ENCODE results near the gene FAM241B.

The FAM241B gene

DNA sequence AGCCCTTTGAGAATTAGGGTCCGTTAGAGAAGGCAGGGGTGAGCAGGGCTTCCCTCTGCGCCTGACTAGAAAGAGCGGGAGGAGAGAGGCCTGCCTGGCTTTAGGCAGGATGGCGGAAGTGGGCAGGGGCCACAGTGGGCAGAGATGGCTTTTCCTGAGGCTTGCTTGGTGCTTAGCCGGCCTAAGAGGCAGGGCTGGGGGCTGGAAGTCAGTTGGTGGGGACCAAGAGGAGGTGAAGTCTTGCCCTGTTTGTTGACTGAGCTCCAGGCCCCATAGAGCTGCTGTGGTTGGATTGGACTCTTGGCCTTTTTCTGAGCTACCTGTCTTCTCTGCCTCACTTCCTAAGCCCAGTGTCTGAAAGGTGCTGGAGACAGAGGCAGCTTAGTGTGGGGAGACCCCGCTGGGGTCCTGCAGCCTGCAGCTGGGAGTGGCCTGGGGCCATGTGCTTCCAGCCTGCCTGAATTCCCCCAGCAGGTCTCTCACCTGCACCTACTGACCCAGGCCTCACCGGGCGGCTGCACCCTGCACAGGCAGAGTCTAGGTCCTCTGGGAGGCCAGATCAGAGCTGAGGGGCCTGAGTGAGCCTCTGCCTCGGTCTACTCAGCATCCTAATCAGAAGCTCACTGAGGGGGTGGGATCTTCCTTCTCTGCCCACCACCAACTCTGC is 4.8 kb downstream of the FAM241B start:
- no peak for FAIRE-seq

DNA sequence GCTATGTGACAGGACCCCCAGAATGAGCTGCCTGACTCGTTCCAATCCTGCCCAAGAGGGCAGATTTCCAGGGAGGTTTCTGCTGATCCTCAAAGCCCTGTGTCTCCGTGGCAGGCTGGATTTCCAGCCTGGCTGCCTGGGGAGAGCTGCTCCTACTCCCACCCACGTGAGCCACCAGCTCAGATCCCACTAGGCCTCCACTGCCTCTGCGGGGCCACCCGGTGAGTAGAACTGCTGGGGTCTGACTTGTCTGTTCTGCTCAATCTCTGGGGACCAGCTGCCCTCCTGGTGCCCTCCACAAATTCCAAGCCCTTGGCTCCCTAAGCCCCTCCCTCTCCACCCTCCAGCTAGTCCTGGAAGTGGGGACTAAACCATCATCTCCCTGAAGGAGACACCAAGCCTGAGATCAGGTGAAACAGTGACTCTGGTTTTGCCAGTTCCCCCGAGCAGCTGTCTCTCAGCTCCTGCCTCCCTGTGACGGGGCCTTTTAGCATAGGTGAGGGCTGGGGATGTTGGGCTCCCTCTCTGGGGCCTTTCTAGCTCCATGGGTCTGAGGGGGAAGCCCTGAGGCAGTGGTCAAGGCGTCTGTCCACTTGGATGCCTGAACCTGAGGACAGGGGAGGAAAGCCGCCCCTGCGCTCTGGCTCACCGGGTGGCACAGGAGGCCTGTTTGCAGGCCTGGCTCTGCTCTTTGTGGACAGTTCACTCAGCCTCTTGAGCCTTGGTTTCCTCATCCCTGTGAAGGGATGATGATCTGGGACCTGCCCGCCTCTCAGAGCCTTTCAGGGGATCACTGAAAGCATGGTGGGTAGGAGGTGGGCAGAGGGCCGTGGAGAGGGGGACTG is 5.6 kb downstream of the FAM241B start:
- no peak for FAIRE-seq

DNA sequence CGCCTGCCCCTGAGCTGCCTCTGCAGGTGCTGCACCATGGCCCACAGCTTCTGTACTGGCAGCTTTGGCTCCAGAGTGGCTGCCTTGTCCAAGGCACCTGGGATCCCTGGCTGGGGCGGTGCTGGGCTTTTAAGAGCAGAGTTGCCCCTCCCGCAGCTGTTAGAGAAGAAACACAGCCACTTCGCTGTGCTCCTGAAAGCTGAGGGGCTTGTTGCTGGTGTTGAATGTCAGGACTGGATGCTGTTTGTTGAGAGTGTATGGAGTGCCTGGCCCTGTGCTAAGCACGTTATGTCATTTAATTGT is 6.2 kb downstream of the FAM241B start:
- no peak for FAIRE-seq

DNA sequence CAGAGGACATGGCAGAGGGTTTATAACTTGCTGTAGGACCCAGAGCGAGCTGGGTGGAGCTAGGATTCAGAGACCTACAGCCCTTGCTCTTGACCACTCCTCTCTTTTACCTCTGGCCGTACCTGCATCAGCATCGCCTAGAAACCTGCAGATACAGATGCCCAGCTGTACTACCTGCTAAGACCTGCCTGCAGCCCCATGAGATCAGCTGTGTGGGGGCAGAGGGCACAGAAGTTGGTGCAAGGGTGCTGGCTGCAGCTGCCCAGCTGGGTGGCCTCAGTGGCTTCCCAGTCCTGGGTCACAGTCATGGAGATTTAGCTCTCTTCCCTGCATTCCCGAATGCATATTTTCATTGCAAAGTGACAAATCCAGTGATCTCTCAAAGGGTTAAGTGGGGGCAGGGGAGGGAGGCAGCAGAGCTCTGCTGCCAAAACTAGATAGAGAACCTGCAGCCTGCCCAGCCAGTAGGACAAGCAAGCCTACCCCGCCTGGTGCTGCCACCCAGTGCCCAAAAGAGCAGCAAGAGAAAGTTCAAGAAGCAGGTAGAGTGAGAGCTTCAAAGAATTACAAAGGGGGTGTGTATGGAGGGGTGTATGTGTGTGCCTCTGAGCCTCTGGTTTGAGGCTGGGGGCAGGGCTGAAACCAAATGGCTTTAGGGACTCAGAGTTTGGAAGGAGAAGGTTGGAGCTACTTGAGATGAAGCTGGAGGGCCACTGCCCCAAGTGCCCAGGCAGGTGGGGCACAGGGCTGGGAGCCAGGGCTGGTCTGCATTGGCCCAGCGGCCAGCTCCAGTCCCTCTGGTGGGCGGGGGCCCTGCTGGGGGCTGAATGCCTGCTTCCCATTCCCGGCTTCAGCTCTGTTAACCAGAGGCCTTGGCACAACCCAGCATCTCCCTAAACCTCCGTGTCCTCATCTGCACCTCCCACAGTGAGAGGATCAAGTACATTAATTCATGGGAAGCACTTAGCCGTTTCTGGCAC is 6.9 kb downstream of the FAM241B start:
- FAIRE-seq: no peak

- FAIRE-seq: no peak
These were observed 8.6 kb downstream of the FAM241B start for GRCh38 chr10:69638642-69639041.

- FAIRE-seq: no peak
These were observed 9.5 kb downstream of the FAM241B start for GRCh38 chr10:69639291-69640195.

GRCh38 chr10:69640196-69640980 is 10.3 kb downstream of the FAM241B start:
- FAIRE-seq: no peak

- no peak for FAIRE-seq
These were observed 11.4 kb downstream of the FAM241B start for GRCh38 chr10:69641261-69641980.

- no peak for FAIRE-seq
These were observed 12.7 kb downstream of the FAM241B start for GRCh38 chr10:69642747-69643146.

- FAIRE-seq: no peak
These were observed 14.0 kb downstream of the FAM241B start for GRCh38 chr10:69643779-69644657.

DNA sequence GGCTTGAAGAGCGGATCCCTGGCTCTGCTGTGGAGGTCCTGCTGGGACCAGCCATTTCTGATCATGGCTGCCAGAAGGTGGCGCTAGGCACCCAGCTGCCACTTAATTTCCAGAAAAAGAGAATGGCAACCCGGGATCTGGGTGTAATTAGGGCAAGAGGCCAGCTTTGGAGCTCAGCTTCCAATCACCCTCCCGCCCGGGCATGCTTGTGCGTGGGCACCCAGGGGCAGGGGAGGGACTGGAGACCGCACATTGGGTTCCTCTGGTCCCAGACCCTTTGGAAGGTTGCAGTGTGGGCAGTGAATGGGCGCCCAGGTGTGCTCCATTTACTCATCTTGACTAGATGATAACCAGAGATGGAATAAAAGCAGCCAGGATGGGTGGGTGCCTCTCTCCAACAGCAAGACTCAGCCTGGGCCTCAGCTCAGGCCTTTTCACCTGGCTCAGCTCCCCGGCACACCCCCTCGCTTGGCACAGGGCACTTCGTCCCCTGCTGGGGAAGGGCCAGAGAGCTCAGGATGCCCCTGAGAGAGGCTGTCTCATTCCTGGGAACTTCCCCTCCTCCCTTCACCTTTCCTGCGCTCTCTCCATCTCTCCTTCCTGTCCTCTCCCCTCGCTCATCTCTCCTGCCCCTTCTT is 14.7 kb downstream of the FAM241B start:
- FAIRE-seq: no peak

GRCh38 chr10:69645296-69646184 is 15.5 kb downstream of the FAM241B start:
- FAIRE-seq: no peak

DNA sequence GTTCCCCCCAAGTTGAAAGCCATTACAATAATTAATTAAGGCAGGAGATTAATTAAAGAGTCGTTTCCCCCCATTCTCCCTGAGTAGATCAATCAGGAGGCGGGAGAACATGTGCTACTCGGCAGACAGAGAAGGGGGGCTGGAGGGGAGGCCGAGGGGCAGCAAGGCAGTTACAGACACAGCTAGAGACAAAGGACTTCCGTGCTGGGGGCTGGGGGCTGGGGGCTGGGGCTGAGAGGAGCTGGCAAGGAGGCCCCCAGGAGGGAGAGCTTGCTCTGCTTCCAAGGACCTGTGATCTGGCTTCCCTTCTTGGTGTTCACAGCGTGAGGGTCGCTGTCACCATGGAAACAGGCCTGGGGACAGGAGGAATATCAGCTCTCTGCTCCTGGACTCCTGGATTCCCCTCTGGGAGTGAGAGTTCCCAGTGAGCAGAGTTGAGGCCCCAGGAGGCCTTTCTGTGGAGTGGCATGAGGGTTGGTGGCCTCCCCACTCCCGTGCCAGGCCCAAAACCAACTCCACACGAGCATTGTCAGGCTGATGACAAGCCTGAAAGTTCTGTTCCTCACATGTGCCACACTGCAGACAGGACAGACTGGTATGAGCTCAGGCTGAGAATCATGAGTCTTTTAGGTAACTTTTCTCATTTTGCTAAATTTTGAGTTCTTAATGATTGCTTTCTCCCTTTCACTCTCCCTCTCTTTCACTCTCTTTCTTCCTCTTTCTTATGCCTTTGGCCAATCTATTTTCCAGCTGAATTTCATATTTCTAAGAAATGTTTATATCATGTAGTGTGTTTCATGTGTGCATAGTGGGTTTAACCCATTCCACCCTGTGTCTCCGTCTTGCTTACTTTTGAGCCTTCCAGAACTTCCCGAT is 16.4 kb downstream of the FAM241B start:
- no peak for FAIRE-seq

DNA sequence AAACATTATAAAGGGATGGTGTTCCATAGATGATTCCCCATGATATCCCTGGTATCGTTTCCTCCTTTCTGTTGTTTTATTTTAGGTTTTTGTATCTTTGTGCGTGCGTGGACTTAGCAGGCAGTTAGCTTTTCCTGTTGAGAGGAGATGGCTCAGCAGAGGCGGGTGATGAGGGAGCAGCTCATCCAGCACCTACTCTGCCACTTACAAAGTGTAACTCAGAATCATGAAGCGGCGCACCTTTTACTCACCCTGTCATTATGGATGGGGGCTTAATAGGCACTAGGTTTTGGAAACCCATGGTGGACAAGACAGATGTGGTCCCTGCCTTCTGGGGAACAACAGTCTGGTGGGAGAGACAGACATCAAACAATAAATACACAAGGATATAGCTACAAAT is 17.1 kb downstream of the FAM241B start:
- no peak for FAIRE-seq

DNA sequence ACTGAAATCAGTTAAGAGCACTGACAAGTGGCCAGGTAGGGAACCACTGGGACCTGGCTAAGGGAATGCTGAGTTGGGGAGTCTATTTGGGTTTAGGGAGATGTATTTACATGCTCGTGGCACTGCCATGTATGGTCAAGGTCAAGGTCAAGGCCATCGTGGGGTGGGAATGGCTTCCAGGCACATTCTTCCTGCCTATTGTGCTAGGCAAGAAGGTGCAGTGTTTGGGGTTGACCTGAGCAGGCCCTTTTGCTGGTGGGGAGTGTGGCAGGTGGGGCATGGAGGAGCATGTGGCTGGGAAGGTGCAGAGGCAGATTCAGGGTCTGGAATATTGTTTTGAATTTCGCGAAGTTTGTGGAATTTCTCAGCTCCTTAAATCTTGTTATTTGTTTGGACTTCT is 17.8 kb downstream of the FAM241B start:
- no peak for FAIRE-seq

DNA sequence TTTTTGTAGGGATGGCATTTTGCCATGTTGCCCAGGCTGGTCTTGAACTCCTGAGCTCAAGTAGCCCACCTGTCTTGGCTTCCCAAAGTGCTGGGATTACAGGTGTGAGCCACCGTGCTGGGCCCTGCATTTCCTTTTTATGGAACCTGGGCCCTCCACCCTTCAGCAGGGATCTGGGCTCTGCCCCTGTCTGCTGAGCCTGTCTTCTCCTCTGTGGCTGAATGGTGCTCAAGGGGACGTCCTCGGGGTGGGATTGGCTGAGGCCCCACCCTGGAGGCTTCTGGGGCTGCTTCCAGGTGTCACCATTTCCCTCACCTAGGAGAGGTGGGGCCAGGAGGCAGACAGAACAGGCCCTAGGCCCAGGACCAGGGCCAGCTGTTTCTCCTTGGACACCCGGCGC is 18.4 kb downstream of the FAM241B start:
- FAIRE-seq: no peak

Measured in colon (tissue), 2 donors.